GM12892 (cell line): ENCODE data around the gene SFXN5.

Source experiments
- DNase-seq: peaks from one replicate; pipeline ENCODE4 v3.0.0; 2011; ENCODE audit not compliant: insufficient read length
- FAIRE-seq: peaks from 2 replicates; lab custom pipeline; 2011; peaks lifted over from hg19 to GRCh38; lab: Jason Lieb, UNC
- POLR2A ChIP-seq: IDR thresholded peaks from 2 replicates; pipeline ENCODE4 v1.6.1; 2011; ENCODE audit warnings: low read depth, low read length, control low read depth
- POLR2AphosphoS5 ChIP-seq: IDR thresholded peaks from 2 replicates; pipeline ENCODE4 v1.6.1; 2011; ENCODE audit warnings: low read depth, low read length, control low read depth
- TAF1 ChIP-seq: IDR thresholded peaks from 2 replicates; pipeline ENCODE4 v1.6.1; 2011; ENCODE audit warnings: low read depth, mild to moderate bottlenecking, control low read depth, low read length, borderline replicate concordance

The SFXN5 gene

GRCh38 chr2:72926811-72927465, 144.6 kb downstream of the SFXN5 start:
- FAIRE-seq (no peak), DNase-seq (no peak)
- TF ChIP-seq TAF1 (no peak), POLR2AphosphoS5 (no peak), POLR2A (no peak)

- TF ChIP-seq POLR2A (no peak), POLR2AphosphoS5 (no peak), TAF1 (no peak)
- FAIRE-seq, result no peak
- DNase-seq, result no peak
These were observed 145.1 kb downstream of the SFXN5 start for GRCh38 chr2:72926368-72926767.

GRCh38 chr2:72925328-72925943, 146.1 kb downstream of the SFXN5 start:
- DNase-seq, result peak; percentile 13
- no peak for FAIRE-seq
- TF ChIP-seq TAF1 (no peak), POLR2AphosphoS5 (no peak), POLR2A (no peak)

GRCh38 chr2:72924353-72925240, 146.9 kb downstream of the SFXN5 start:
- DNase-seq (peak; percentile 51), FAIRE-seq (no peak)
- TF ChIP-seq TAF1, result no peak
- TF ChIP-seq POLR2A, result no peak
- TF ChIP-seq POLR2AphosphoS5, result no peak

- no peak for DNase-seq
- FAIRE-seq, result no peak
- no peak for TF ChIP-seq POLR2A
- no peak for TF ChIP-seq TAF1
- no peak for TF ChIP-seq POLR2AphosphoS5
These were observed 147.6 kb downstream of the SFXN5 start for GRCh38 chr2:72923833-72924352.

GRCh38 chr2:72921853-72922252, 149.7 kb downstream of the SFXN5 start:
- no peak for TF ChIP-seq TAF1
- TF ChIP-seq POLR2A, result no peak
- TF ChIP-seq POLR2AphosphoS5, result no peak
- FAIRE-seq (no peak), DNase-seq (peak; percentile 2)

GRCh38 chr2:72921088-72921851, 150.2 kb downstream of the SFXN5 start:
- DNase-seq, result peak; percentile 5
- TF ChIP-seq POLR2AphosphoS5, result no peak
- no peak for TF ChIP-seq POLR2A
- no peak for TF ChIP-seq TAF1
- FAIRE-seq, result no peak

- TF ChIP-seq POLR2AphosphoS5 (no peak), POLR2A (no peak), TAF1 (no peak)
- no peak for DNase-seq
- FAIRE-seq, result no peak
These were observed 151.0 kb downstream of the SFXN5 start for GRCh38 chr2:72920318-72921087.

- DNase-seq (no peak), FAIRE-seq (no peak)
- no peak for TF ChIP-seq TAF1
These were observed 151.8 kb downstream of the SFXN5 start for GRCh38 chr2:72919414-72920317.

- FAIRE-seq (no peak), DNase-seq (no peak)
- no peak for TF ChIP-seq POLR2A
- no peak for TF ChIP-seq TAF1
- TF ChIP-seq POLR2AphosphoS5, result no peak
These were observed 153.5 kb downstream of the SFXN5 start for GRCh38 chr2:72917877-72918553.
